ENCODE data around the gene FANCD2.
A peak's percentile ranks its signal among the peaks of the same experiment; 100 is the strongest.
"Not testable (repeated sequence)": the region's sequence is repeated elsewhere in the genome, so short reads cannot be mapped to it uniquely, and the experiment has no call there.

Gene FANCD2

DNA sequence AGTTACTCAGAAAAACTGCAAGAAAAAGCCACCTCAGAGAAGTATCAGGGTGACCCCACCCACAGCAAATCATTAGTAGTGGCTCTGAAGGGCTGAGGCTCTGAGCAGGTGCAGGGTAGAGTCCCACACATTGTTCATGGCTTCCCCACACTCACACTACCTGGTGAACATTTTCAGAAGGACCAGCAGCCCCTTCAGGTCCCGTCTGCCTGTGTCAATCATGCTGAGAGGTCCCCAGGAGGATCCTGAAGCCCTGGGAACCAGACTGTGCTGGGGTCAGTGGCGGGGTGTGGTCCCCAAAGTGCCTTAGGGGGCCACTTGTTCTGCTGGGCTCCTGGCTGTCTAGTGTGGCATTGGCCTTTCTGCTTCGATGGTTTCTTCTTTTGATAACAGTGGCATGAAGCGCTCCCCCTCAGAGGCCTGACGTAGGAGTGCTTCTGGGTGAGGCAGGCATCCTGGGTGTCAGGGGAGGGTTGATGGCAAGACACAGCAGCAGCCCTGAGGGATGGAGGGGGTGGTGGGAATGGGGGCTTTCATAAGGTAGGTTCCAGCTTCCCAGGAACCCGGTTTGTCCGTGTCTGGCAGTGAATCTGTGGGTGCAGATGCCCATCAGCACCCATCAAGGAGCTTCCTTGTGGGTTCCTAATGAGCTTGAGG, 19.0 kb upstream of the FANCD2 start:
- ATAC-seq (replicated peaks) (no peak), DNase-seq (no peak)
- Mint-ChIP-seq H3K27me3 (no peaks in the 10 kb centered on the region), H3K4me1 (ENCODE audit: low read depth in 2 of 2) (peaks cover 19% of the 10 kb centered on the region in 2 donors), H3K4me3 (no peak overlapping the region), H3K27ac (no peak overlapping the region), H3K9me3 (no peaks in the 10 kb centered on the region), H3K36me3 (ENCODE audit: insufficient read depth) (no peaks in the 10 kb centered on the region)

DNA sequence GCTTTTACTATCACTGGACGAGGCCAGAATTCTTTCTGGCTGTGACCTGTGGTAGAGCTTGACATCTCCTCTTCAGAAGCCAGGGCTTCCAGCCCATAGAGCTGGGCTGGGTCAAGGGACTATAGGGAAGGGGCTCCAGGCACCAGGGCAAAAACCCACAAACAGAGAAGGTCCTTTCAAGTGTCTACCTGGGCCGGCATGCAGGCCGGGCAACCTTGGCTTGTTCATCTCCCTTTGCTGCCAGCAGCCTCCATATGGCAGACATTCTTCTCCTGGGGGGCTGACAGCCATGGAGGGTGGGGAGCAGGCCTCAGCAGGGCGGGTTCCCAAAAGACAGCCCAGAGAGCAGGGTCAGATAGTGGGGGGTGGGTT, 18.0 kb upstream of the FANCD2 start:
- Mint-ChIP-seq H3K4me1 (ENCODE audit: low read depth in 2 of 2) (peaks cover 19 to 26% of the 10 kb centered on the region in 2 donors), H3K27ac (peak overlapping the region in 1 of 2 donors; percentile 82), H3K4me3 (peak overlapping the region; percentile 75 to 78)
- not testable (repeated sequence) for ATAC-seq (replicated peaks); H3K36me3 Mint-ChIP-seq (ENCODE audit: insufficient read depth); H3K27me3 Mint-ChIP-seq; DNase-seq; H3K9me3 Mint-ChIP-seq

DNA sequence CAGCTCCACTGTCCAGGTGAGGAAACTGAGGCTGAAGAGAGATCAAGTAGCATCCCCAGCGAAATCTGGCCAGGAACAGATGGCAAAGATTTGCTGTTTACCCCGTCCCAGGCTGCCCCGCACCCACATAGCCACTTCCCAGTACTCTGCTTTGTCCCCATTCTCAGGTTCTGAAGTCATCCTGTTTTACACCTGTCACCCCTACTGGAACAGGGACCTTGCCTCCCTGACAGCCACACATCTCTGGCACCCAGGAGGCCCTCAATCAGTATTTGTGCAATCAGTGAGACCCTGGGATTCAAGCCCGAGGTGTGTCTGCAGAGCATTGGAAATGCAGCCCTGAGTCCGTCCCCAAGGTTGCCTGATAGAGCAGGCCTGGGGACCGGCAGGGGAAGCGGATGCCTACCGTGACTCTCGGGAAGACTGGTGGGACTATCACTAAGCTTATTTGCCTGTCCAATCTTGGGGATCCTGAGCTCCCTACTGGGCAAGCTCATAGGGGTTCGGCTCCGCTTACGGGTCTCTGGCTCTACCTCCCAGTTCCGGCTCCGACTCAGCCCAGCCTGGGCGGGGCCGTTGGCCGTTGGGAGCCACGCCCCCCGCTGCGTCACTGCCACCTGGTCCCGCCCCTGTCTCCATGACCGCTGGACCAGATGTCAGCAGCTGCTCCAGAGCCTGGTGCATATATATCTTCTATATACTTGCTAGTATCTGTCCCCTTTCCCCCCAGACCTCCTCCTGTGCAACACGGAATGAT, 17.5 kb upstream of the FANCD2 start:
- H3K36me3 Mint-ChIP-seq (ENCODE audit: insufficient read depth), result no peaks in the 10 kb centered on the region
- no peaks in the 10 kb centered on the region for H3K9me3 Mint-ChIP-seq
- H3K4me1 Mint-ChIP-seq (ENCODE audit: low read depth in 2 of 2), result peaks cover 19 to 26% of the 10 kb centered on the region in 2 donors
- H3K4me3 Mint-ChIP-seq, result peak overlapping the region; percentile 75 to 78
- ATAC-seq (replicated peaks) (peak; percentile 83), DNase-seq (peak; percentile 81 to 89 (median 87))
- H3K27me3 Mint-ChIP-seq, result no peaks in the 10 kb centered on the region
- H3K27ac Mint-ChIP-seq, result peak overlapping the region in 1 of 2 donors; percentile 82

DNA sequence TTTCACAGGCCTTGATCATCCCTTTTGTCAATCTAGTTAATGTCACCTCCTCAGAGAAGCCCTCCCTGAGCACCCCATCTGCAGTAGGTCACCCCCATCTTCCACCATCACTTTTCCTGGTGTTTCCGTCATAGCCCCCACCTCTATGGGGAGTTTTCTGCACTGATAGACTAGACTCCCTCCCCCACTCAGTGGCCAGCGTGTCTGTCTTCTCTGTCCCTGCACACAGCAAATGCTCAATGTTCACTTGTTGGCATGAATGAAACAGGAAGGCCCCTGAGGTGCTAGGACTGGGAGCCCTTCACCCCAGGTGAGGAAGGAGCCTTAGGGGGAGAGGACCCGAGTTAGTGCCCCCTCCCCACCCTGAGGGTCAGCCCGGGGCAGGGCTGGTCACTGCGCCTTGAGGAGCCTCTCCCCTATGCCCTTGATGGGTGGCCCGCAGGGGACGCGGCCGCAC, 15.8 kb upstream of the FANCD2 start:
- Mint-ChIP-seq H3K4me3 (peak overlapping the region; percentile 74 to 75), H3K27ac (peak overlapping the region in 1 of 2 donors; percentile 82), H3K4me1 (ENCODE audit: low read depth in 2 of 2) (peaks cover 19 to 26% of the 10 kb centered on the region in 2 donors), H3K36me3 (ENCODE audit: insufficient read depth) (no peaks in the 10 kb centered on the region), H3K27me3 (no peaks in the 10 kb centered on the region), H3K9me3 (no peaks in the 10 kb centered on the region)
- DNase-seq (peak in 1 of 3 experiments; percentile 5), ATAC-seq (replicated peaks) (no peak)

DNA sequence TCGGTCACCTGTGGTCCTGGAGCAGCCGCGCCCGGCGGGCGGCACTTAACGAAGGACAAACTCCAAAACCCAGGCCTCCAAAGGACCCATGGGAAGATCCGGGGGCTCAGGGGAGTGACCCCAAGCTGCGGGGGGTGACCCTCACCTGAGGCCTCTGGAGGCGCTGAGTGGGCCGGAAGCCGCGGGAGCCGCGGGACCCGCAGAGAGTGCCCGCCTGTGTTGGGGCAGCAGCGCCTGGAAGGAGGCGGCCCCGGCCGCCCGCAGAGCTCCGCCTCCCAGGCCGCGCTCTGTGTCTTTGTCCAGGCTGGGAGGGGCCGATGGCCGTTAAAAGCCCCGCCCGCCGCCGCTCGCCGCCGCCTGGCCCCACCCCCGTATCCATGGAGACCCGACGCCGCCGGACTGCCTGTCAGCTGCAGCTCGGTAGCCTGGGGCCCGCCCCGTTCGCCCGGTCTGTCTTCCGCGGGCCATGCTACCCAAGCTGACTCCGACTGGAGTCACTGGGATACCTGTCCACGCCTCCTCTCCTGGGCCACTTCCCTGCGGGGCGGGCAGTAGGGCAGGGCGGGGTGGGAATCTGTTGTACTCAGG, 15.3 kb upstream of the FANCD2 start:
- peak overlapping the region in 1 of 2 donors; percentile 41 for H3K27ac Mint-ChIP-seq
- ATAC-seq (replicated peaks) (peak; percentile 82), DNase-seq (peak; percentile 71 to 84 (median 84))
- H3K4me3 Mint-ChIP-seq, result peak overlapping the region; percentile 74 to 75
- no peaks in the 10 kb centered on the region for H3K36me3 Mint-ChIP-seq (ENCODE audit: insufficient read depth)
- H3K9me3 Mint-ChIP-seq, result no peaks in the 10 kb centered on the region
- H3K4me1 Mint-ChIP-seq (ENCODE audit: low read depth in 2 of 2), result peaks cover 16 to 26% of the 10 kb centered on the region in 2 donors
- no peaks in the 10 kb centered on the region for H3K27me3 Mint-ChIP-seq

DNA sequence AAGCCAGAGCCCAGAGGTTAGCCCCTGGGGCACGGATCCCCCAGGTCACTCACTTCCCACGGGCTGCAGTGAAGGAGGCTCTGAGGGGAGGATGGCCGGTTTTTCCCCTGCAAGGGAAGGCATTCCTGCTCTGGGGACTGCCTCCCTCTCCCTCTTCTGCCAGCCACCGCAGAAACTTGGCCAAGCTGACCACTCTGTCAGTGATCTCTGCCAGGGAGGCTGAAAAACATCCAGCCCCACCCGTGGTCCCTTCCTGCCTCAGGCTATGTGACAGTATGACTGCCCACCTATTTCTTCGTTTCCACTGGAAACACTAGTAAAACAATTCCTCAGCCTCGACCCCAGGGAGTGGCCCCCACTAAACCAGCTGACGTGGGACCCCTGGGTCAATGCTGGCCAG, 14.6 kb upstream of the FANCD2 start:
- Mint-ChIP-seq H3K9me3 (no peaks in the 10 kb centered on the region), H3K27ac (no peak overlapping the region), H3K36me3 (ENCODE audit: insufficient read depth) (no peaks in the 10 kb centered on the region), H3K27me3 (no peaks in the 10 kb centered on the region), H3K4me3 (peak overlapping the region; percentile 74 to 75), H3K4me1 (ENCODE audit: low read depth in 2 of 2) (peaks cover 16 to 26% of the 10 kb centered on the region in 2 donors)
- DNase-seq (no peak), ATAC-seq (replicated peaks) (no peak)

DNA sequence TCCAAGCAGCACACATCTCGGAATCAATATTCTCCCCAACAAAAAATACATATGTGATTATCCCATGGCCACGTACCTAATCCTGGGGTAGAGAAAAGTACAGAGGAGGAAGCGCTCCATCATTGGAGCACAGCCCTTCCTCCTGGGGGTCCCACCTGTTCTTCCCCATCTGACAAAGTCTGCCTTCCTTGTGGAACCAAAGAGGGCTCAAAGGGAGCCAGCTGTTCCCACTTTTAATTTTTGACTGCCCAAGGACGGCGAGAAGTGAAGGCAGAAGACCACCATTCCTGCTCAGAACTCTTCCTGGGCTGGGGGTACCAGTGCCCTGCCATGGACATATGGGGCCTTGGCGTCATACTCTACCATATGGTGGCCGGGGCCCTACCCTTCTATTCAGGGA, 14.1 kb upstream of the FANCD2 start:
- no peak for DNase-seq
- ATAC-seq (replicated peaks), result no peak
- H3K4me3 Mint-ChIP-seq, result peak overlapping the region; percentile 74 to 75
- H3K9me3 Mint-ChIP-seq, result no peaks in the 10 kb centered on the region
- peaks cover 16 to 26% of the 10 kb centered on the region in 2 donors for H3K4me1 Mint-ChIP-seq (ENCODE audit: low read depth in 2 of 2)
- H3K36me3 Mint-ChIP-seq (ENCODE audit: insufficient read depth), result peaks cover 2% of the 10 kb centered on the region
- no peaks in the 10 kb centered on the region for H3K27me3 Mint-ChIP-seq
- no peak overlapping the region for H3K27ac Mint-ChIP-seq

DNA sequence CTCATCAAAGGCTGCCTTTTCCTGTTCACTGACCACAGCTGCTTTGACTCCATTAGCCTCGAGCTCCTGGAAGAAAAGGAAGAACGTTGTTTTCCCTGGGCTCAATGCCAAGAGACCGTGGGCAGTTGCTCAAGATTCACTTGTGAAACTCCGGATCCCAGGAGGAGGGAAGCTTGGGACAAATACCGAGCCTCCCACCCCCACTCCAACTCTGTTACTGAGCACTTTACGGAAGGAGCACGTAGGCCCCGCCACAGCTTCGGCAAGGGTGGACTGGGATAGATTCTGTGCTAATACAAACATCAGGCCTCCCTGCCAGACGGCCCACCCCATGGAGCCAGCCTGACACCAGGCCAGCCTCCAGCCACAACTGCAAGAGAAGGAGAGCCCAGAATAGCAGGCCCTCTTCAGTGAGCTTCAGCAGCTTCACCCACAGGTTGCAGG, 10.8 kb upstream of the FANCD2 start:
- no peak overlapping the region for H3K4me3 Mint-ChIP-seq
- H3K4me1 Mint-ChIP-seq (ENCODE audit: low read depth in 2 of 2), result peaks cover 4 to 18% of the 10 kb centered on the region in 2 donors
- H3K27me3 Mint-ChIP-seq, result no peaks in the 10 kb centered on the region
- no peak overlapping the region for H3K27ac Mint-ChIP-seq
- H3K36me3 Mint-ChIP-seq (ENCODE audit: insufficient read depth), result peaks cover 26% of the 10 kb centered on the region
- ATAC-seq (replicated peaks) (no peak), DNase-seq (no peak)
- no peaks in the 10 kb centered on the region for H3K9me3 Mint-ChIP-seq

DNA sequence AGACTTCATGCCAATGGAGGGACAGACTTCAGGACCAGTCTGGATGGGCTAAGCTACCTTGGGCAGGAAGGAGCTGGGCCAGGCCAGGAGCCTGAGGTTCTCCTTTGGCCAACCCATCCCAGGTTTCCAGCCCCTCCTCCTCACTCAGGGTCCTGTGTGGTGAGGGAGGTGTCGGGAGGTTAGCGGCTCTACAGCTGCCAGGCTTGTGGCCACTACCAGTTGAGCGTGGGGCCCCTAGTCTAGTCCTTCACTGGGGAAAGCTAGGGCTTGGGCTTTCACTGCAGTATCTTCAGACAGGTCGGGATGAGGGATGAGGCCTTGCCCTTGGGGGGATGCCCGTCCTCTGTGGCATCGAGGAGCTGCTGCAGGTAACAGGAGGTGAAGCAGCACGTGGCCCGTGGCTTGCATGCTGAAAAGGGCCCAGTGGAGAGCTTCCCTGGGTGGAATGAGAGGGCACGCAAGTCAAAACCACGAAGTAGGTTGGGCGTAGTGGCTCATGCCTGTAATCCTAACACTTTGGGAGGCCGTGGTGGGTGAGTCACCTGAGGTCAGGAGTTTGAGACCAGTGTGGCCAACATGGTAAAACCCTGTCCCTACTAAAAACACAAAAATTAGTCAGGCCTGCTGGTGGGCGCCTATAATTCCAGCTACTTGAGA, 8.5 kb upstream of the FANCD2 start:
- peaks cover 3 to 5% of the 10 kb centered on the region in 2 donors for H3K4me1 Mint-ChIP-seq (ENCODE audit: low read depth in 2 of 2)
- no peaks in the 10 kb centered on the region for H3K9me3 Mint-ChIP-seq
- DNase-seq (no peak), ATAC-seq (replicated peaks) (no peak)
- no peaks in the 10 kb centered on the region for H3K27me3 Mint-ChIP-seq
- H3K27ac Mint-ChIP-seq, result peak overlapping the region in 1 of 2 donors; percentile 85
- peaks cover 32% of the 10 kb centered on the region for H3K36me3 Mint-ChIP-seq (ENCODE audit: insufficient read depth)
- H3K4me3 Mint-ChIP-seq, result no peak overlapping the region

DNA sequence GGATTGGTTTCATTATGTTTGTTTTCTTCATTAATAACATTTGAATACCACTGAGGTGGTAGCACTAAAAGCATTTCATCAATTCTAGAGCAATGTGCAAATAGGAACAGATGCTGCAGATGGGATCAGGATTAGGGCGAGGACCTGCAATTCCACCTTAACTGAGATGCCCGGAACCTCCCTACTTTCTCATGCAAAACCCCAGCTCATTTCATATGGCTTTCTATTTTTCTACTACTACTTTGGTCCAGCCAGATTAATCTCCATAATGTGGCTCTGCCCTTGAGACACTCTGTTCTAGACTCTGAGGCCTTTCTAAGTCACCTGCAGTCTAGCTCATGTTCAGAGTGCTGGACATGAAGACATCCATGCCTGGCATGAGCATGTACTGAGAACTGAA, 7.4 kb upstream of the FANCD2 start:
- not testable (repeated sequence) for DNase-seq; ATAC-seq (replicated peaks); H3K9me3 Mint-ChIP-seq; H3K4me1 Mint-ChIP-seq (ENCODE audit: low read depth in 2 of 2); H3K27me3 Mint-ChIP-seq; H3K27ac Mint-ChIP-seq; H3K4me3 Mint-ChIP-seq
- peaks cover 41% of the 10 kb centered on the region for H3K36me3 Mint-ChIP-seq (ENCODE audit: insufficient read depth)

DNA sequence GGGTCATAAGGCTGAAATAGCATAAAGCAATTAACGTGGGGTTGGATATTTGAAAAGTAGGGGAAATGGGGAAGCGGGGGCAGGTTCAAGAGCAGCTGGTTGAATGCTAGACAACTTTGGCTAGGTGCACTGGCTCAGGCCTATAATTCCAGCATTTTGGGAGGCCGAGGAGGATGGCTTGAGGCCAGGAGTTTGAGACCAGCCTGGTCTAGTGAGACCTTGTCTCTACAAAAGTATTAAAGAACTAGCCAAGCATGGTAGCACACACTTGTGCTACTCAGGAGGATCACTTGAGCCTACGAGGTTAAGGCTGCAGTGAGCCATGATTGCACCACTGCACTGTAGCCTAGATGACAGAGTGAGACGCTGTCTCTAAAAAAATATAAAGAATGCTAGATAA, 6.9 kb upstream of the FANCD2 start:
- no peaks in the 10 kb centered on the region for H3K27me3 Mint-ChIP-seq
- H3K4me1 Mint-ChIP-seq (ENCODE audit: low read depth in 2 of 2), result peaks cover 3 to 6% of the 10 kb centered on the region in 2 donors
- no peak overlapping the region for H3K27ac Mint-ChIP-seq

DNA sequence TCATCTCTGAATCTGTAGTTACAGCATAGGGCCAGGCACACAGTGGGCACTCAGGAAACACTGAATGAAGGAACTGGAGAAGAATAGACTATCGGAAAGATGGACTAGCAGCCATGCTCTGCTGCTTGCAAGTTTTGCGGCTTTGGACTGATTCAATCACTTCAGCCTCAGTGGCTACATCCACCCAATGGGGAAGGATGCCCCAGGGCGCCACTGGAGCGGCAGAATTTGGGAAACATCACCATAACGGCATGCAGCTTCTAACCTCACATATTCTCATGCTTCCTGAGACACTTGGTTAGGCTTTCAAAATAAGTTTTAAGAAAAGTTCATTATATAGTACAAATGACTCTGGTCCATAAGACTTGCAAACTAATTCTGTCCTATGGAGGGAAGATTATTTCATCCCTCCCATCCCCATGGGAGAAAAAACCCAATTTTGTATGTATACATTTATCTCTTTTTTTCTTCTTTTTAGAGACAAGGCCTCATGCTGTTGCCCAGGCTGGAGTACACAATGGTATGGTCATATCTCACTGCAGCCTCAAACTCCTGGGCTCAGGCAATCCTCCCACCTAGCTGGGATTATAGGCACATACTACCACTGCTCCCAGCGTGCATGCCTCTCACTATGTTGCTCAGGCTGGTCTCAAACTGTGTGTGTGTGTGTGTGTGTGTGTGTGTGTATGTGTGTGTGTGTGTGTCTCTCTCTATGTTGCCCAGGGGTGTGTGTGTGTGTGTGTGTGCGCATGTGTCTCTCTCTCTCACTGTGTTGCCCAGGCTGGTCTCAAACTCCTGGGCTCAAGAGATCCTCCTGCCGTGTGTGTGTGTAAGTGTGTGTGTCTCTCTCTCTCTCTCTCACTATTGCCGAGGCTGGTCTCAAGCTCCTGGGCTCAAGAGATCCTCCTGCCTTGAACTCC, 4.1 kb upstream of the FANCD2 start:
- DNase-seq (no peak), ATAC-seq (replicated peaks) (no peak)
- Mint-ChIP-seq H3K4me1 (ENCODE audit: low read depth in 2 of 2) (peaks cover 3 to 17% of the 10 kb centered on the region in 2 donors), H3K4me3 (no peak overlapping the region), H3K27ac (no peak overlapping the region), H3K27me3 (no peaks in the 10 kb centered on the region), H3K36me3 (ENCODE audit: insufficient read depth) (peaks cover 47% of the 10 kb centered on the region), H3K9me3 (no peaks in the 10 kb centered on the region)

More for the DNA sequence above, 6.9 kb upstream of the FANCD2 start:
- no peak for ATAC-seq (replicated peaks)
- no peak for DNase-seq
- no peaks in the 10 kb centered on the region for H3K9me3 Mint-ChIP-seq
- H3K36me3 Mint-ChIP-seq (ENCODE audit: insufficient read depth), result peaks cover 41% of the 10 kb centered on the region
- H3K4me3 Mint-ChIP-seq, result no peak overlapping the region

Measured in effector memory CD8-positive, alpha-beta T cell (primary cell).